Skin of body (tissue), 2 donors: ENCODE results near the gene MGAT5. TPM values are rescaled to one million over a fixed set of nuclear protein-coding genes. Genes with fewer than 3 reads are reported as not detected.

Experiments used
- DNase-seq: peaks from one replicate; lab custom pipeline; 2025; lab: John Stamatoyannopoulos, UW
- total RNA-seq: library from RNA; depleted of rRNA; stranded (reverse); fragments of >200 nt; gene quantifications from one replicate; pipeline ENCODE4 v1.2.3, GENCODE V29; 2014

MGAT5 gene
- total RNA-seq, 1 donor from 2014 or later = 34.1 TPM

- DNase-seq = no peak
Observed at GRCh38 chr2:134445985-134446382, 192.1 kb downstream of the MGAT5 start.

GRCh38 chr2:134446383-134447017, 192.6 kb downstream of the MGAT5 start:
- DNase-seq = peak; percentile 58

- DNase-seq = no peak
Observed at GRCh38 chr2:134447669-134448068, 193.8 kb downstream of the MGAT5 start.

GRCh38 chr2:134448650-134449049, 194.8 kb downstream of the MGAT5 start:
- no peak for DNase-seq

GRCh38 chr2:134449157-134449556, 195.3 kb downstream of the MGAT5 start:
- no peak for DNase-seq

- DNase-seq = no peak
Observed at GRCh38 chr2:134449751-134450513, 196.1 kb downstream of the MGAT5 start.

- no peak for DNase-seq
Observed at GRCh38 chr2:134451347-134451630, 197.4 kb downstream of the MGAT5 start.

- DNase-seq = no peak
Observed at GRCh38 chr2:134452042-134452733, 198.3 kb downstream of the MGAT5 start.

- DNase-seq = no peak
Observed at GRCh38 chr2:134453476-134453875, 199.6 kb downstream of the MGAT5 start.

GRCh38 chr2:134453973-134454372, 200.1 kb downstream of the MGAT5 start:
- no peak for DNase-seq

GRCh38 chr2:134454426-134454825, 200.6 kb downstream of the MGAT5 start:
- DNase-seq = no peak

GRCh38 chr2:134454931-134455330, 201.1 kb downstream of the MGAT5 start:
- DNase-seq = no peak

- DNase-seq = no peak
Observed at GRCh38 chr2:134455426-134455825, 201.6 kb downstream of the MGAT5 start.

GRCh38 chr2:134457353-134457752, 203.5 kb downstream of the MGAT5 start:
- DNase-seq = no peak

- DNase-seq = no peak
Observed at GRCh38 chr2:134457765-134458472, 204.0 kb downstream of the MGAT5 start.

- DNase-seq = no peak
Observed at GRCh38 chr2:134458473-134458853, 204.6 kb downstream of the MGAT5 start.

GRCh38 chr2:134458950-134459349, 205.1 kb downstream of the MGAT5 start:
- DNase-seq = no peak

GRCh38 chr2:134459706-134460406, 206.0 kb downstream of the MGAT5 start:
- DNase-seq = no peak

GRCh38 chr2:134460583-134460998, 206.7 kb downstream of the MGAT5 start:
- DNase-seq = peak; percentile 0

GRCh38 chr2:134461511-134461910, 207.6 kb downstream of the MGAT5 start:
- no peak for DNase-seq

- DNase-seq = no peak
Observed at GRCh38 chr2:134462275-134462674, 208.4 kb downstream of the MGAT5 start.
